ENCODE measurements around the gene SSTR5.

SSTR5 gene

GRCh38 chr16:1031666-1032065, 40.9 kb upstream of the SSTR5 start:
- DNase-seq (ENCODE audit: low spot score): no peak
- Histone ChIP-seq H3K36me3 (ENCODE audit: low read depth) (no peaks in the 10 kb centered on the region), H3K27me3 (ENCODE audit: insufficient read depth, poor library complexity, severe bottlenecking) (peaks cover 6% of the 10 kb centered on the region), H3K27ac (ENCODE audit: poor library complexity, severe bottlenecking) (no peak overlapping the region), H3K4me1 (ENCODE audit: insufficient read depth, poor library complexity, severe bottlenecking) (peaks cover under 1% of the 10 kb centered on the region), H3K4me3 (ENCODE audit: severe bottlenecking) (no peak overlapping the region), H3K9me3 (ENCODE audit: severe bottlenecking) (no peaks in the 10 kb centered on the region)
- ATAC-seq (ENCODE audit: low read depth): no peak
- TF ChIP-seq CTCF (IDR thresholded peaks at IDR 0.05; ENCODE audit: poor library complexity, severe bottlenecking): no peak

GRCh38 chr16:1032607-1033006, 39.9 kb upstream of the SSTR5 start:
- peaks cover 6% of the 10 kb centered on the region for H3K27me3 ChIP-seq (ENCODE audit: insufficient read depth, poor library complexity, severe bottlenecking)
- no peaks in the 10 kb centered on the region for H3K36me3 ChIP-seq (ENCODE audit: low read depth)
- H3K4me1 ChIP-seq (ENCODE audit: insufficient read depth, poor library complexity, severe bottlenecking): peaks cover 6% of the 10 kb centered on the region
- no peak for DNase-seq (ENCODE audit: low spot score)
- no peak for TF ChIP-seq CTCF (IDR thresholded peaks at IDR 0.05; ENCODE audit: poor library complexity, severe bottlenecking)
- no peak overlapping the region for H3K27ac ChIP-seq (ENCODE audit: poor library complexity, severe bottlenecking)
- no peak overlapping the region for H3K4me3 ChIP-seq (ENCODE audit: severe bottlenecking)
- ATAC-seq (ENCODE audit: low read depth): no peak
- no peaks in the 10 kb centered on the region for H3K9me3 ChIP-seq (ENCODE audit: severe bottlenecking)

GRCh38 chr16:1033128-1033679, 39.3 kb upstream of the SSTR5 start:
- ATAC-seq (ENCODE audit: low read depth) (no peak), DNase-seq (ENCODE audit: low spot score) (no peak)
- no peak for TF ChIP-seq CTCF (IDR thresholded peaks at IDR 0.05; ENCODE audit: poor library complexity, severe bottlenecking)
- no peaks in the 10 kb centered on the region for H3K36me3 ChIP-seq (ENCODE audit: low read depth)
- no peak overlapping the region for H3K4me3 ChIP-seq (ENCODE audit: severe bottlenecking)
- peaks cover 6% of the 10 kb centered on the region for H3K27me3 ChIP-seq (ENCODE audit: insufficient read depth, poor library complexity, severe bottlenecking)
- no peak overlapping the region for H3K27ac ChIP-seq (ENCODE audit: poor library complexity, severe bottlenecking)
- H3K9me3 ChIP-seq (ENCODE audit: severe bottlenecking): no peaks in the 10 kb centered on the region
- H3K4me1 ChIP-seq (ENCODE audit: insufficient read depth, poor library complexity, severe bottlenecking): peaks cover 8% of the 10 kb centered on the region

- no peak for ATAC-seq (ENCODE audit: low read depth)
- TF ChIP-seq CTCF (IDR thresholded peaks at IDR 0.05; ENCODE audit: poor library complexity, severe bottlenecking): no peak
- Histone ChIP-seq H3K9me3 (ENCODE audit: severe bottlenecking) (no peaks in the 10 kb centered on the region), H3K36me3 (ENCODE audit: low read depth) (no peaks in the 10 kb centered on the region), H3K27ac (ENCODE audit: poor library complexity, severe bottlenecking) (no peak overlapping the region), H3K4me1 (ENCODE audit: insufficient read depth, poor library complexity, severe bottlenecking) (peaks cover 8% of the 10 kb centered on the region), H3K4me3 (ENCODE audit: severe bottlenecking) (no peak overlapping the region), H3K27me3 (ENCODE audit: insufficient read depth, poor library complexity, severe bottlenecking) (peaks cover 2% of the 10 kb centered on the region)
- no peak for DNase-seq (ENCODE audit: low spot score)
Measured at GRCh38 chr16:1034230-1035065, 38.1 kb upstream of the SSTR5 start.

- ATAC-seq (ENCODE audit: low read depth): no peak
- H3K27ac ChIP-seq (ENCODE audit: poor library complexity, severe bottlenecking): no peak overlapping the region
- no peaks in the 10 kb centered on the region for H3K27me3 ChIP-seq (ENCODE audit: insufficient read depth, poor library complexity, severe bottlenecking)
- no peak for DNase-seq (ENCODE audit: low spot score)
- no peak overlapping the region for H3K4me3 ChIP-seq (ENCODE audit: severe bottlenecking)
- H3K9me3 ChIP-seq (ENCODE audit: severe bottlenecking): no peaks in the 10 kb centered on the region
- no peaks in the 10 kb centered on the region for H3K36me3 ChIP-seq (ENCODE audit: low read depth)
- TF ChIP-seq CTCF (IDR thresholded peaks at IDR 0.05; ENCODE audit: poor library complexity, severe bottlenecking): no peak
- H3K4me1 ChIP-seq (ENCODE audit: insufficient read depth, poor library complexity, severe bottlenecking): peaks cover 8% of the 10 kb centered on the region
Measured at GRCh38 chr16:1035066-1035415, 37.5 kb upstream of the SSTR5 start.
